LNCaP clone FGC (cell line): ENCODE results near the gene EFNA3.

Source experiments
- DNase-seq: peaks from one replicate; pipeline ENCODE4 v3.0.0-alpha.2; 2011; ENCODE audit warnings: low read depth
- H3K4me3 ChIP-seq: 2 replicates; pipeline ENCODE4 v1.5.1; 2011; ENCODE audit warnings: mild to moderate bottlenecking, low read depth, low read length, control low read depth
- CTCF ChIP-seq: IDR thresholded peaks from 2 replicates; pipeline ENCODE4 v1.5.1; 2012; ENCODE audit warnings: mild to moderate bottlenecking; ENCODE audit not compliant: control insufficient read depth, insufficient read depth; ENCODE audit errors: extremely low read depth

The EFNA3 gene

DNA sequence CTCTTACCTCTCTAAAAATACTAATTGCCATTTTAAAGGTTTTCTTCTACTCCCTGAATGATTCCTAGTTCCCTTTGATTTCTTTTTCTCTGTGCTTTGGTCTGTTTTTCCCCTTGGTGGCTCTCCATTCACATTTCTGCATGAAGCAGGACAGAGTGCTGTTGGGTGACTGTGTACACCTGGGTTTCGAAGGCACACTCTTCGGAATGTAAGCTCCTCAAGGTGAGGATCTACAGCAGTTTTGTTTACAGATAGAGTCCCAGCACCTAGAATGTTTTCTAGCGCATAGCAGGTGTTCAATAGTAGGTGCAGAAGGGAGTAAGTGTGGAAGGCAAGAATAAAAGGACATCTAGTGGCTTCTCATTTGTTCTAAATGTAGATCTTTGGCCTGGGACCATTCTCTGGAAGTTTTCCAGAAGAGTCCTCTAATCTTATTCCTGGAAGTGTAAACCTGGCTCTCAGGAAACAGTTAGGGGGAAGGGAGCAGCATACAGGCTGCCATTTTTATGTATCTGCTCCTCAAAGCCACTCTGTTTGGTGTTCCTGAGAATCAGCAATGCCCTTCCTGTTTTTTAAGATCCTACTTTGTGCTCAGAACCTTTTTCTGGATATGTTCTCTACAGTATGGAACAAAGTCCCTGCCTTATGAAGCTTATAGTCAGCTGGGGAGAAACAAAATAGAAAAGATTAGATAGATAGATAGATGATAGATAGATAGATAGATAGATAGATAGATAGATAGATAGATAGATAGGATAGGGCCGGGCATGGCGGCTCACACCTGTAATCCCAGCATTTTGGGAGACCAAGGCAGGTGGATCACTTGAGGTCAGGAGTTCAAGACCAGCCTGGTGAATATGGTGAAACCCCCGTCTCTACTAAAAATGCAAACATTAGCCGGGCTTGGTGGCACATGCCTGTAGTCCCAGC, 26.2 kb downstream of the EFNA3 start:
- no peak for DNase-seq
- H3K4me3 ChIP-seq = no peak overlapping the region
- TF ChIP-seq CTCF = no peak

- DNase-seq = no peak
- TF ChIP-seq CTCF = no peak
- no peak overlapping the region for H3K4me3 ChIP-seq
These were observed 27.0 kb downstream of the EFNA3 start for GRCh38 chr1:155105604-155106011.

DNA sequence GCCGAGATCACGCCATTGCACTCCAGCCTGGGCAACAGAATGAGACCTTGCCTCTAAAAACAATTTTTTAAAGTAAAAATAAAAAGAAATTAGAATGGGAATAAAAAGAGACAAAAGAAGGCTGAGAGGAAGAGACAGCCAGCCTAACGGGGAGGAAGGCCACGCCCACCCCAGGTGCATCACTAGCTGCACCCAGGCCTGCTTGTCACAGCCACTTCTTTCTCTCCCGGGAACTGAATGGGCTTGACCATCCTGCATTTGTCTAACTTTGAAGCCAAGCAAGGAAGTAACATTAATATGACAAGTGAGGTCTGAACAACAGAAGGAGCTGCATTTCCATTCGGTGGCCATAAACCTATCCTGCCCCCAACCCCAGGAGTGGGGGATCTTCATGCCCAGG, 28.2 kb downstream of the EFNA3 start:
- no peak for DNase-seq
- no peak overlapping the region for H3K4me3 ChIP-seq

DNA sequence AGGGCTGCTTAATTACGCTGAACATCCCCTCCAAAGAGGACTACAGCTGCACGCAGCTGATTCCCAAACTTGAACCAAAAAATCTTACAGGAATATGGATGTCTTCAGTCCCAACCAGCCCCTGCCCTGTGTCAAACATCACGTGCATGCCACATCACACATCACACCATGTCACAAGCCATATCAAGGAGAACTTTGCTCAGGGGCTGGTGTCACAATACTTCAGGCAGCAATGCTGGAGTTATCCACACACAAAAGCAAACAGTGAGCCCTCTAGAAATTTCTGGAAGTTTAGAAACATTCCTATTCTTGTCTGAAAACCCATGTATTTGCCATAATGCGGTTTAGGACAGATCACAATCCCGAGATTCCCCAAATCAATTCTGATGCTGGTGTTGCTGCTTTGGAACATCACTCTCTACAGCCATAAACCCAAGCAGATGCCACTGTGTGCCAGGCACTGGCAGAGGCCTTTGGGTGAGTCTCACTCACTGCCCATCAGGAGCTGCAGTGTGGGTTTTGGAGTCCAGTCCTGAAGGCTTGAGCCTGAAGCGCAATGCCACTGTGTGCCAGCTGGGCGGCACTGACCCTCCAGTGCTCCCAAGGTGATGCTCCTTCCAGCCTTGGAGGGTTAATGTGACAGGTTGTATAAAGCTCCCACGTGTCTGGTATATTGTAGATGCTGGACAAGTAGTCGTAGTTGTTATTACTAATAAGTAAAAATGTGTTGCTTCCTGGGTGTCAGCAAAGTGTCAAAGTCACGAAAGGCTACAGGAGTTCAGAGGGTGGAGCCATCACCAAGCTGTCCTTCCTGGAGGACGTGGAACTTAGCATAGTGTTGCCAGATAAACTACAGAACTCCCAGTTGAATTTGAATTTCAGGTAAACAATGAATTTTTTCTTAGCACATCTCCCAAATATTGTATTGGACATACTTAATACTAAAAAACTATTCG, 28.9 kb downstream of the EFNA3 start:
- TF ChIP-seq CTCF = no peak
- no peak for DNase-seq
- H3K4me3 ChIP-seq = no peak overlapping the region

More for the DNA sequence above, 28.2 kb downstream of the EFNA3 start:
- no peak for TF ChIP-seq CTCF

DNA sequence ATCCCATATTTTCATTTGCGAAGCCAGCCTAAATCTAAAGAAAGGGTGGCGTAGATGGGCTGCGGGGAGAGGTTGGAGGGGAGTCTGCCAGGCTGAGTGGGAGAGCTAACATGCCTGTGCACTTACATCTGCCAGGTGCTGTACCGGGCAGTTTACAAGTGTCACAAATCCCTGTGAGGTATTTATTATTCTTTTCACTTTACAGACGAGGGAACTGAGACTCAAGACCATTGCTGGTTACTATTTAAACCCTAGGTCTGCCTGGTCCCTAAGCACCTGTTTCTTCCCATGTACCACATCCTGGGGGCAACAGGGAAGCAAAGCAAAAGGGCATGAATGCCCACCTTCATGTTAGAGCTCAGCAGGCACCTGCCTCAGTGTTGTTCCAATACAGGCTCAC, 29.7 kb downstream of the EFNA3 start:
- DNase-seq = no peak
- no peak for TF ChIP-seq CTCF
- H3K4me3 ChIP-seq = no peak overlapping the region

- H3K4me3 ChIP-seq = no peak overlapping the region
- no peak for DNase-seq
- TF ChIP-seq CTCF = no peak
These were observed 31.7 kb downstream of the EFNA3 start for GRCh38 chr1:155110381-155110780.
